ENCODE measurements around the gene MACROD2. TPM values are rescaled to one million over a fixed set of nuclear protein-coding genes. Genes with fewer than 3 reads are reported as not detected.

Gene MACROD2
- total RNA-seq, 1 experiment from 2014 or later, result 3.7 TPM

- no peak for ATAC-seq
- intact Hi-C loops (cut with micrococcal nuclease), result no loop called here
- ChIA-PET RAD21 (ENCODE audit: low non-redundant PET in 1 of 2, low total read pairs in 2 of 2, uncharacterized antibody in 2 of 2, unreplicated experiment in 2 of 2) (no interaction called here), CTCF (no interaction called here), POLR2A (no interaction called here)
- no TSS peak for BruUV-seq (replicated peaks)
- peaks cover 0 to 3% of the 10 kb centered on the region in 2 experiments; a peak in 2 of 4 replicates for H3K9me3 ChIP-seq (ENCODE audit: control insufficient read depth in 1 of 2, insufficient read depth in 1 of 2, low read depth in 1 of 2, low read length in 2 of 2)
- no peak overlapping the region for H2AFZ ChIP-seq (ENCODE audit: low read depth, low read length, poor library complexity, severe bottlenecking)
- H3K9ac ChIP-seq (ENCODE audit: low read length), result no peak overlapping the region
- no peaks in the 10 kb centered on the region for H3K36me3 ChIP-seq (ENCODE audit: control insufficient read depth in 1 of 2, insufficient read depth in 2 of 2, low read length in 2 of 2)
- TF ChIP-seq EGR1 (IDR thresholded peaks at IDR 0.05; ENCODE audit: low read depth), result no peak
- no peak for TF ChIP-seq ZNF274 (IDR thresholded peaks at IDR 0.05; ENCODE audit: low read depth, low read length)
- TF ChIP-seq POLR2AphosphoS5 (IDR thresholded peaks at IDR 0.05; ENCODE audit: low read depth, low read length), result no peak
- TF ChIP-seq TCF7L2 (IDR thresholded peaks at IDR 0.05; ENCODE audit: borderline replicate concordance, extremely low read depth, insufficient read depth, insufficient read length), result no peak
- H3K9me2 ChIP-seq (ENCODE audit: insufficient read depth), result no peaks in the 10 kb centered on the region
- H4K20me1 ChIP-seq (ENCODE audit: insufficient read depth), result no peaks in the 10 kb centered on the region
- no peaks in the 10 kb centered on the region for H3K79me2 ChIP-seq (ENCODE audit: insufficient read depth, low read length)
- DNase-seq (ENCODE audit: low read depth, low spot score), result no peak
- H3K4me3 ChIP-seq (replicated peaks in 1 of 2; ENCODE audit: low read depth in 1 of 2, low read length in 2 of 2), result no peak overlapping the region
- H3K4me2 ChIP-seq (ENCODE audit: low read length), result no peak overlapping the region
- H3K27me3 ChIP-seq (ENCODE audit: insufficient read depth, low read length), result no peaks in the 10 kb centered on the region
- H3K4me1 ChIP-seq (ENCODE audit: control insufficient read depth in 1 of 2, insufficient read depth in 2 of 2, low read length in 2 of 2), result no peaks in the 10 kb centered on the region
- H3K27ac ChIP-seq (ENCODE audit: low read depth, low read length), result no peak overlapping the region
Measured at GRCh38 chr20:16054985-16055384, 2059.7 kb downstream of the MACROD2 start.

DNA sequence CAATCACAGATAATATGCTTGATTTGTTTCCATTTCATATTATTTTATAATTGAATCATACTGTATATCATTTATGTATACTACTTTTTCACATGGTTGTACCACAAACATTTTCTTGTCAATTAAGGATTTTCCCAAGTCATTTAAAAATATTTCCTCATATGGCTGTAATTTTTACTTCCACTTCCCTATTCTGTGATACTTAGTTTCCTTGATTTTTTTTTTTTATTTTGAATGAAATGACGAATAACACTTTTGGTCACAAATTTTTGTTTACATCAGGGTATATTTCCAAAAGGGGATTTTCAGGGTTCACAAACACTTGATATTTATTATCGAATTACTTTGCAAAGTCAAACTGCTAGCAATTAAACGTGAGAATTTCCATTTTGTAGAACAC lies 2062.3 kb downstream of the MACROD2 start:
- Histone ChIP-seq H3K9me2 (ENCODE audit: insufficient read depth) (no peaks in the 10 kb centered on the region), H2AFZ (ENCODE audit: low read depth, low read length, poor library complexity, severe bottlenecking) (no peak overlapping the region), H3K79me2 (ENCODE audit: insufficient read depth, low read length) (no peaks in the 10 kb centered on the region), H3K27me3 (ENCODE audit: insufficient read depth, low read length) (no peaks in the 10 kb centered on the region), H3K4me3 (replicated peaks in 1 of 2; ENCODE audit: low read depth in 1 of 2, low read length in 2 of 2) (no peak overlapping the region), H3K9ac (ENCODE audit: low read length) (no peak overlapping the region), H3K27ac (ENCODE audit: low read depth, low read length) (no peak overlapping the region), H3K4me1 (ENCODE audit: control insufficient read depth in 1 of 2, insufficient read depth in 2 of 2, low read length in 2 of 2) (no peaks in the 10 kb centered on the region), H3K36me3 (ENCODE audit: control insufficient read depth in 1 of 2, insufficient read depth in 2 of 2, low read length in 2 of 2) (no peaks in the 10 kb centered on the region), H3K4me2 (ENCODE audit: low read length) (no peak overlapping the region), H3K9me3 (ENCODE audit: control insufficient read depth in 1 of 2, insufficient read depth in 1 of 2, low read depth in 1 of 2, low read length in 2 of 2) (peaks cover 0 to 3% of the 10 kb centered on the region in 2 experiments; a peak in 2 of 4 replicates), H4K20me1 (ENCODE audit: insufficient read depth) (no peaks in the 10 kb centered on the region)
- ATAC-seq, result no peak
- intact Hi-C loops (cut with micrococcal nuclease), result no loop called here
- CTCF ChIA-PET, result no interaction called here
- no TSS peak for BruUV-seq (replicated peaks)
- DNase-seq (ENCODE audit: low read depth, low spot score), result no peak
- POLR2A ChIA-PET, result no interaction called here
- TF ChIP-seq EZH2phosphoT487 (IDR thresholded peaks at IDR 0.05; ENCODE audit: borderline replicate concordance) (no peak), SRF (IDR thresholded peaks at IDR 0.05; ENCODE audit: low read depth) (no peak), CEBPB (IDR thresholded peaks at IDR 0.05; ENCODE audit: low read depth) (no peak), EZH2 (IDR thresholded peaks at IDR 0.05) (no peak), ZFX (IDR thresholded peaks at IDR 0.05) (no peak), CBX3 (IDR thresholded peaks at IDR 0.05; ENCODE audit: low read depth) (no peak), POLR2A (IDR thresholded peaks at IDR 0.05; ENCODE audit: borderline replicate concordance, extremely low read depth, insufficient read depth, insufficient read length) (no peak), JUND (IDR thresholded peaks at IDR 0.05) (no peak), FOSL1 (IDR thresholded peaks at IDR 0.05; ENCODE audit: low read depth) (no peak), YY1 (IDR thresholded peaks at IDR 0.05; ENCODE audit: extremely low read depth, insufficient replicate concordance, low read depth, low read length) (no peak), SIN3A (IDR thresholded peaks at IDR 0.05; ENCODE audit: low read depth) (no peak), ZBTB33 (IDR thresholded peaks at IDR 0.05; ENCODE audit: extremely low read depth, insufficient replicate concordance, low read length) (no peak), EGR1 (IDR thresholded peaks at IDR 0.05; ENCODE audit: low read depth) (no peak), ELF1 (IDR thresholded peaks at IDR 0.05; ENCODE audit: borderline replicate concordance, low read depth) (no peak), TCF7L2 (IDR thresholded peaks at IDR 0.05; ENCODE audit: borderline replicate concordance, extremely low read depth, insufficient read depth, insufficient read length) (no peak), POLR2AphosphoS5 (IDR thresholded peaks at IDR 0.05; ENCODE audit: low read depth, low read length) (no peak), ZNF274 (IDR thresholded peaks at IDR 0.05; ENCODE audit: low read depth, low read length) (no peak)
- TF ChIP-seq, protein P1, sequence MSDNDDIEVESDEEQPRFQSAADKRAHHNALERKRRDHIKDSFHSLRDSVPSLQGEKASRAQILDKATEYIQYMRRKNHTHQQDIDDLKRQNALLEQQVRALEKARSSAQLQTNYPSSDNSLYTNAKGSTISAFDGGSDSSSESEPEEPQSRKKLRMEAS (IDR thresholded peaks at IDR 0.05), result no peak
- TF ChIP-seq, protein P2, sequence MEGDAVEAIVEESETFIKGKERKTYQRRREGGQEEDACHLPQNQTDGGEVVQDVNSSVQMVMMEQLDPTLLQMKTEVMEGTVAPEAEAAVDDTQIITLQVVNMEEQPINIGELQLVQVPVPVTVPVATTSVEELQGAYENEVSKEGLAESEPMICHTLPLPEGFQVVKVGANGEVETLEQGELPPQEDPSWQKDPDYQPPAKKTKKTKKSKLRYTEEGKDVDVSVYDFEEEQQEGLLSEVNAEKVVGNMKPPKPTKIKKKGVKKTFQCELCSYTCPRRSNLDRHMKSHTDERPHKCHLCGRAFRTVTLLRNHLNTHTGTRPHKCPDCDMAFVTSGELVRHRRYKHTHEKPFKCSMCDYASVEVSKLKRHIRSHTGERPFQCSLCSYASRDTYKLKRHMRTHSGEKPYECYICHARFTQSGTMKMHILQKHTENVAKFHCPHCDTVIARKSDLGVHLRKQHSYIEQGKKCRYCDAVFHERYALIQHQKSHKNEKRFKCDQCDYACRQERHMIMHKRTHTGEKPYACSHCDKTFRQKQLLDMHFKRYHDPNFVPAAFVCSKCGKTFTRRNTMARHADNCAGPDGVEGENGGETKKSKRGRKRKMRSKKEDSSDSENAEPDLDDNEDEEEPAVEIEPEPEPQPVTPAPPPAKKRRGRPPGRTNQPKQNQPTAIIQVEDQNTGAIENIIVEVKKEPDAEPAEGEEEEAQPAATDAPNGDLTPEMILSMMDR (IDR thresholded peaks at IDR 0.05 in 2 of 3, conservative IDR thresholded peaks at IDR 0.05 in 1 of 3; ENCODE audit: borderline replicate concordance in 1 of 3, insufficient read depth in 1 of 3, low read depth in 2 of 3, low read length in 2 of 3), result no peak
- RAD21 ChIA-PET (ENCODE audit: low non-redundant PET in 1 of 2, low total read pairs in 2 of 2, uncharacterized antibody in 2 of 2, unreplicated experiment in 2 of 2), result no interaction called here

Data from HCT116 (cell line).